ENCODE results near the gene MRPS10.
"Not testable (repeated sequence)": the region's sequence is repeated elsewhere in the genome, so short reads cannot be mapped to it uniquely, and the experiment has no call there.

The MRPS10 gene

DNA sequence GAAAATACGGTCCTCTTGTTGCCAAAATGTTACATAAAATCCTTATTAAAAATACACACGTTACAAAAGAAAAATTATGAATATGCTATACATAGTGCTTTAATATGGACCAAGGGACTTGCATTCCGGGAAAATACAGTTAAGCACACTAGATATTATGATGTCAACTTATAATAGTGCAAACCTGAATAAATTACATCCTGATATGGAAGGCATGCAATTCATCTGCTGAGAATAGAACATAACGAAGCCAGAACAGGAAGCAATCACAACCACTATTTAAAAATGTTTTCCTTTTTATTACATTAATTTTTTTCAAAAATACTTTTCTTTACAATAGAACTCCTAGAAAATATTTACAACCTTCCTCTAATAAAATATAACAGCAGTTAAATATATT, 7.8 kb upstream of the MRPS10 start:
- DNase-seq (ENCODE audit: extremely low read depth, low read depth) = no peak
- TF ChIP-seq, protein P1, sequence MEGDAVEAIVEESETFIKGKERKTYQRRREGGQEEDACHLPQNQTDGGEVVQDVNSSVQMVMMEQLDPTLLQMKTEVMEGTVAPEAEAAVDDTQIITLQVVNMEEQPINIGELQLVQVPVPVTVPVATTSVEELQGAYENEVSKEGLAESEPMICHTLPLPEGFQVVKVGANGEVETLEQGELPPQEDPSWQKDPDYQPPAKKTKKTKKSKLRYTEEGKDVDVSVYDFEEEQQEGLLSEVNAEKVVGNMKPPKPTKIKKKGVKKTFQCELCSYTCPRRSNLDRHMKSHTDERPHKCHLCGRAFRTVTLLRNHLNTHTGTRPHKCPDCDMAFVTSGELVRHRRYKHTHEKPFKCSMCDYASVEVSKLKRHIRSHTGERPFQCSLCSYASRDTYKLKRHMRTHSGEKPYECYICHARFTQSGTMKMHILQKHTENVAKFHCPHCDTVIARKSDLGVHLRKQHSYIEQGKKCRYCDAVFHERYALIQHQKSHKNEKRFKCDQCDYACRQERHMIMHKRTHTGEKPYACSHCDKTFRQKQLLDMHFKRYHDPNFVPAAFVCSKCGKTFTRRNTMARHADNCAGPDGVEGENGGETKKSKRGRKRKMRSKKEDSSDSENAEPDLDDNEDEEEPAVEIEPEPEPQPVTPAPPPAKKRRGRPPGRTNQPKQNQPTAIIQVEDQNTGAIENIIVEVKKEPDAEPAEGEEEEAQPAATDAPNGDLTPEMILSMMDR (IDR thresholded peaks at IDR 0.05; ENCODE audit: low read depth, low read length, missing control alignments) = no peak
- no peak overlapping the region for H3K4me3 ChIP-seq (replicated peaks; ENCODE audit: low read depth, low read length)

DNA sequence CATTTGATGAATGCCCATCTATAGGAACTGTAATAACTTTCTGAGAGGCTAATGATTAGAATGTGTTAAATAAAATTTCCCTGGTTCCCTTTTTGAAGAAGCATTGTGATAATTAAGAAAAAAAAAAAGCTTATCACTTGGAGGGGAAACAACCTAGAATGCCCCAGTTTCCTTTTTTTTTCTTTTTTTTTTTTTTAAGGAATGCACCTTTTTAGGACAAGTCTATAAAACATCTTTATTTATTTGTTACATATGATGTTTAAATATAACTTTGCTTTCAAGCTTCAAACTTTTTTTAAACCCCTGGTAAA, 7.3 kb upstream of the MRPS10 start:
- TF ChIP-seq, protein P1 (IDR thresholded peaks at IDR 0.05; ENCODE audit: low read depth, low read length, missing control alignments) = no peak
- DNase-seq (ENCODE audit: extremely low read depth, low read depth) = no peak
- H3K4me3 ChIP-seq (replicated peaks; ENCODE audit: low read depth, low read length) = no peak overlapping the region

DNA sequence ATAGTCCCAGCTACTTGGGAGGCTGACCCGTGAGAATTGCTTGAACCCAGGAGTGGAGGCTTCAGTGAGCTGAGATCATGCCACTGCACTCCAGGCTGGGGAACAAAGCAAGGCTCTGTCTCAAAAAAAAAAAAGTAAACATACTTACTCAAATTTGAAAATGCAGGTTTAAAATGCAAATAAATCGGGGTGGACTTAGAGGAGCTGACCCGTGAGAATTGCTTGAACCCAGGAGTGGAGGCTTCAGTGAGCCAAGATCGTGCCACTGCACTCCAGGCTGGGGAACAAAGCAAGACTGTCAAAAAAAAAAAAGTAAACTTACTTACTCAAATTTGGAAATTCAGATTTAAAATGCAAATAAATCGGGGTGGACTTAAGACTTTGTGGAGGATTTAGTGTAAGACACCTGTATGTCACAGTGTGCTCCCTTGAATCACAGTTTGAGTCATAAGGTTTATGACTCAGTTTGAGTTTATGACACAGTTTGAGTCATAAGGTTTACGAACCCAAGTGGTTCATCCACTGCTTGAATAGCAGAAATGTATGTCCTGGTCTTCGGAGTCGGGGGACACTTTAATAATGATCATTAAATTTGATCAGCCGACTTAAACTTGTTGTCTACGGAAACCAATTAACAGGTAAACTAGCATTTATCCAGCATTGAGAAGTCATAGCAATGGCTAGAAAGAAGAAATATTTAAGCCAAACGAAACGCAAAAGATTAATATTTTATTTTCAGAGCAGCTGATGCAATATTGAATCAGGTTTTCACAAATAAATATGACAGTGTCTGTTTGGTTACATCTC, 6.8 kb upstream of the MRPS10 start:
- peak; percentile 53 for DNase-seq (ENCODE audit: extremely low read depth, low read depth)
- no peak overlapping the region for H3K4me3 ChIP-seq (replicated peaks; ENCODE audit: low read depth, low read length)
- TF ChIP-seq, protein P1 (IDR thresholded peaks at IDR 0.05; ENCODE audit: low read depth, low read length, missing control alignments) = no peak

DNA sequence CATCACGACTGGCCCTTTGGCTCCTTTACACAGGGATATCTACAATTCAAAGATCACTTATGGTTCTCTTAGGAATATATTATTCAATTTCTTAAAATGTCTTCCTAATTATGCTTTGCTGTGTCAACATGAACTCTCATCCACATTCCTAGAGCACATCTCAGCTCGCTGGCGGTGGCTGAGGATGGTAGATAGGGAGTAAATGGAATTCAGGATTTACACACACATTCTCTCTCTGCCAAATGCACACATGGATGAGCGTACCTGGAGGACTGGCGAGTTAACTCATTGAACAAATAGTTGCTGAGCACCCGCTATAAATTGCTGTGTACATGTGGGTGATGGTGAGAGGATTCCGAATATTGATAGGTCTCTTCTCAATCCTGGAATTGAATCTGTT, 4.8 kb upstream of the MRPS10 start:
- TF ChIP-seq, protein P1 (IDR thresholded peaks at IDR 0.05; ENCODE audit: low read depth, low read length, missing control alignments) = no peak

DNA sequence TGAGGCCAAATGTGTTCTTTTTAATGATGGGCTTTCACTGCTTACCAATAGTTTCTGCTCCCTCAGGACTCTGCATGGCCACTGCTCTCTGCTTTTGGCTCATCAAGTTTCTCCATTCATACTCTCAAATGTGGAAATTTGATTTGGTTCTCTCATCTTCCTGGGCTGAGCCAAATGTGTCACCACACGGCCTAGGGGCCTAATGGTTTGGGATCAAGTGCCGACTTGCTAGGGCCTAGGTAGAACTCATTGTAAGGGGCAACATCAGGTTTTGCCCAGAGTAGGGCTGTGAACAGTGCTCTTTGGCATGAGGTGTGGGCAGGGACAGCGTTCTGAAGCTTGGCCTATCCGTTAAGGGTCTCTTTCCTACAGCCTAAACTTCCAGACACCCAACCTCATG, 3.9 kb upstream of the MRPS10 start:
- H3K4me3 ChIP-seq (replicated peaks; ENCODE audit: low read depth, low read length) = no peak overlapping the region
- TF ChIP-seq, protein P1 (IDR thresholded peaks at IDR 0.05; ENCODE audit: low read depth, low read length, missing control alignments) = no peak
- DNase-seq (ENCODE audit: extremely low read depth, low read depth) = no peak

More for the DNA sequence above, 4.8 kb upstream of the MRPS10 start:
- DNase-seq (ENCODE audit: extremely low read depth, low read depth) = no peak
- no peak overlapping the region for H3K4me3 ChIP-seq (replicated peaks; ENCODE audit: low read depth, low read length)

DNA sequence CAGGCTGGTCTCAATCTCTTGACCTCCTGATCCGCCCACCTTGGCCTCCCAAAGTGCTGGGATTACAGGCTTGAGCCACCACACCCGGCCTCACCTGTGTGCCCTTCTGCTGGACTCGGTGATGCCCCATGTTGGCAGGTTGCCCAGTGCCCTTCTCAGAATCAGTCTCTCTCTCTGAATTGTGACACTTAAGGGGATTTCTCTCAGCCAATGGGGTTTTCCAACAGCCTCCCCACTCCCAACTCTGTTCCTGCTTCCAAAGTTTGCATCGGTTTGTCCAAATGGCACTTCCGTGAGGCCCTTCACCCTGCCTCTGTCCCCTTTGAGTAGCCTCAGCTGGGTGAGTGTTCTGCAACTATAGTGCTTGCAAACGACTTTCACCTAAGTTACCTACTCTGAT, 3.1 kb upstream of the MRPS10 start:
- H3K4me3 ChIP-seq (replicated peaks; ENCODE audit: low read depth, low read length) = no peak overlapping the region
- TF ChIP-seq, protein P1 (IDR thresholded peaks at IDR 0.05; ENCODE audit: low read depth, low read length, missing control alignments) = no peak
- no peak for DNase-seq (ENCODE audit: extremely low read depth, low read depth)

DNA sequence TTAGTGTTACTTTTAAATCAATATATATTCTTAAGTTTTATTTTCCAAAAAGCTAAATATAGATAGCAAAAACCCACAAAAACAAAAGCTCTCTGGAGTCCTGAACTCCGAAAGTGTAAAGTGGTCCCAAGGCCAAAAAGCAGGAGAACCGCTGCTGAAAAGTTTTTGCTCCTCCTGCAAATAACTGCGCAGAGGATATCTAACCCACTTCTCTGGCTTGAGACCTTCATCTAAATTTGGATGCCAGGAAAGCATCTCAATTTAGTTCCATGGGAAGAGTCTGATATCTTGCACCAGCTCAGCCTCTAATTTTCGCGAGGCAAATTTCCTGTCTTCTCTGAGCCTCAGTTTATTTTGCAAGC, 523 bp downstream of the MRPS10 start:
- TF ChIP-seq, protein P1 (IDR thresholded peaks at IDR 0.05; ENCODE audit: low read depth, low read length, missing control alignments) = no peak
- H3K4me3 ChIP-seq (replicated peaks; ENCODE audit: low read depth, low read length) = peak overlapping the region; percentile 68
- no peak for DNase-seq (ENCODE audit: extremely low read depth, low read depth)

DNA sequence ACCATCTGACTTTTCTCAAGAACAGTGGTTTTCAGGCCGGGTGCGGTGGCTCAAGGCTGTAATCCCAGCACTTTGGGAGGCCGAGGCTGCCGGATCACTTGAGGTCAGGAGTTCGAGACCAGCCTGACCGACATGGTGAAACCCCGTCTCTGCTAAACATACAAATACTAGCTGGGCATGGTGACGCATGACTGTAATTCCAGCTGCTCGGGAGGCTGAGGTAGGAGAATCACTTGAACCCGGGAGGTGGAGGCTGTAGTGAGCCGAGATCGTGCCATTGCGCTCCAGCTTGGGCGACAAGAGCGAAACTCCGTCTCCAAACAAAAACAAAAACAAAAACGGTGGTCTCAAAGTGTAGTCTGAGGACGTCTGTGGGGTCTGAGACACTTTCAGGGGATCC, 1.2 kb downstream of the MRPS10 start:
- H3K4me3 ChIP-seq (replicated peaks; ENCODE audit: low read depth, low read length) = peak overlapping the region; percentile 68
- not testable (repeated sequence) for DNase-seq (ENCODE audit: extremely low read depth, low read depth)
